Ishikawa (cell line): ENCODE results near the gene FAM186B.

Source experiments
- CEBPB ChIP-seq: IDR thresholded peaks from 2 replicates; pipeline ENCODE4 v1.6.1; 2012
- EP300 ChIP-seq: IDR thresholded peaks from 2 replicates; pipeline ENCODE4 v1.6.1; 2012; ENCODE audit warnings: borderline replicate concordance
- FOXM1 ChIP-seq: IDR thresholded peaks from 2 replicates; pipeline ENCODE4 v1.6.1; 2012; ENCODE audit warnings: low read depth, borderline replicate concordance
- TAF1 ChIP-seq: IDR thresholded peaks from 2 replicates; pipeline ENCODE4 v1.6.1; 2012; ENCODE audit warnings: low read depth, mild to moderate bottlenecking
- TEAD4 ChIP-seq: IDR thresholded peaks from 2 replicates; pipeline ENCODE4 v1.6.1; 2012
- TF ChIP-seq, protein P1 (sequence below): IDR thresholded peaks from 2 replicates; pipeline ENCODE4 v1.6.1; 2012

DNA sequence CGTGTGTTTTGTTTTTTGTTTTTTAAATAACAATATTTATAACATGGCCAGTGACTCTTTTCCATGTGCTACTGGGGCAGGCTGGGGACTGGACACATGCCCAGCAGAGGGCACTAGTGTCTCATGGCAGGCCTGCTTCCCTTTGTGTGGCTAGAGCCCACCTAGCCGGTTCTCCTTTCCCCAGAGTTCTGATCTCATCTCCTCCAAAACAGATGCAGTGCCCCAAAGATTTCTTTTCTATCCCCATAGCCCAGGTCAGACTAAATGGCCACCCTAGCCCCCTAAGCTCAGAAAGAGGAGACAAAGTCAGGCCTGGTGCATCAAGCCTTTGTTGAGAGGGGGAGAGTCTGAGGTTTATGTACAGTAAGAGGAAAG, 39.2 kb upstream of the FAM186B start:
- TF ChIP-seq EP300 (no peak), CEBPB (no peak), FOXM1 (no peak), TEAD4 (no peak), TAF1 (no peak)
- TF ChIP-seq, protein P1, sequence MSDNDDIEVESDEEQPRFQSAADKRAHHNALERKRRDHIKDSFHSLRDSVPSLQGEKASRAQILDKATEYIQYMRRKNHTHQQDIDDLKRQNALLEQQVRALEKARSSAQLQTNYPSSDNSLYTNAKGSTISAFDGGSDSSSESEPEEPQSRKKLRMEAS: peak; percentile 34; the same call in 1 of the 2 replicates
